Ovary (tissue), 3 donors: Measurements from ENCODE around the gene DNAJA4.

Source experiments
- POLR2A ChIP-seq: fragments of 450-650 bp; IDR thresholded peaks from one replicate; pipeline ENCODE4 v1.6.1; 2017; ENCODE audit warnings: antibody characterized with exemption, mild to moderate bottlenecking, moderate library complexity
- TF ChIP-seq, protein P1 (sequence below), 3 donors: fragments of 450-650 bp in 2 of 3; fragments of 200-600 bp in 1 of 3; IDR thresholded peaks; one replicate each; pipeline versions ENCODE4 v1.5.1 to v1.8.0; 2016 to 2022; ENCODE audit warnings: antibody characterized with exemption in 3 of 3, mild to moderate bottlenecking in 1 of 3
- donor health status: DM: no; HTN: no; CAD: no.

GRCh38 chr15:78314181-78314581 lies 49.8 kb downstream of the DNAJA4 start:
- TF ChIP-seq, protein P1, sequence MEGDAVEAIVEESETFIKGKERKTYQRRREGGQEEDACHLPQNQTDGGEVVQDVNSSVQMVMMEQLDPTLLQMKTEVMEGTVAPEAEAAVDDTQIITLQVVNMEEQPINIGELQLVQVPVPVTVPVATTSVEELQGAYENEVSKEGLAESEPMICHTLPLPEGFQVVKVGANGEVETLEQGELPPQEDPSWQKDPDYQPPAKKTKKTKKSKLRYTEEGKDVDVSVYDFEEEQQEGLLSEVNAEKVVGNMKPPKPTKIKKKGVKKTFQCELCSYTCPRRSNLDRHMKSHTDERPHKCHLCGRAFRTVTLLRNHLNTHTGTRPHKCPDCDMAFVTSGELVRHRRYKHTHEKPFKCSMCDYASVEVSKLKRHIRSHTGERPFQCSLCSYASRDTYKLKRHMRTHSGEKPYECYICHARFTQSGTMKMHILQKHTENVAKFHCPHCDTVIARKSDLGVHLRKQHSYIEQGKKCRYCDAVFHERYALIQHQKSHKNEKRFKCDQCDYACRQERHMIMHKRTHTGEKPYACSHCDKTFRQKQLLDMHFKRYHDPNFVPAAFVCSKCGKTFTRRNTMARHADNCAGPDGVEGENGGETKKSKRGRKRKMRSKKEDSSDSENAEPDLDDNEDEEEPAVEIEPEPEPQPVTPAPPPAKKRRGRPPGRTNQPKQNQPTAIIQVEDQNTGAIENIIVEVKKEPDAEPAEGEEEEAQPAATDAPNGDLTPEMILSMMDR (IDR thresholded peaks at IDR 0.05), result no peak
- TF ChIP-seq POLR2A, result no peak
